ENCODE measurements around the gene SLC17A4.

- no peak for TF ChIP-seq TAF1 (IDR thresholded peaks at IDR 0.05; ENCODE audit: borderline replicate concordance, low read depth, low read length)
- TF ChIP-seq POLR2A (IDR thresholded peaks at IDR 0.05; ENCODE audit: low read depth, low read length), result no peak
- TF ChIP-seq POLR2AphosphoS5 (IDR thresholded peaks at IDR 0.05; ENCODE audit: low read depth, low read length), result no peak
Measured at GRCh38 chr6:25745836-25746235, 8.7 kb upstream of the SLC17A4 start.
